HCT116 (cell line): ENCODE data around the gene IL15.

ENCODE experiments used
- EGR1 ChIP-seq: IDR thresholded peaks from 2 replicates; pipeline ENCODE4 v1.6.1; 2012; ENCODE audit warnings: low read depth
- ELF1 ChIP-seq: IDR thresholded peaks from 2 replicates; pipeline ENCODE4 v1.6.1; 2012; ENCODE audit warnings: low read depth, borderline replicate concordance
- EZH2 ChIP-seq: fragments of 200-600 bp; sonication (generic); IDR thresholded peaks from 2 replicates; pipeline ENCODE4 v1.6.1; 2017; ENCODE audit warnings: antibody characterized with exemption, mixed run types
- JUND ChIP-seq: IDR thresholded peaks from 2 replicates; pipeline ENCODE4 v1.6.1; 2012
- POLR2A ChIP-seq: IDR thresholded peaks from 2 replicates; pipeline ENCODE4 v1.7.0; 2011; ENCODE audit warnings: borderline replicate concordance; ENCODE audit not compliant: insufficient read depth, insufficient read length; ENCODE audit errors: extremely low read depth
- POLR2AphosphoS5 ChIP-seq: IDR thresholded peaks from 2 replicates; pipeline ENCODE4 v1.6.1; 2011; ENCODE audit warnings: mild to moderate bottlenecking, low read depth, low read length, moderate library complexity
- RAD21 ChIP-seq: IDR thresholded peaks from 2 replicates; pipeline ENCODE4 v1.6.1; 2012; ENCODE audit warnings: low read depth, mild to moderate bottlenecking
- SIN3A ChIP-seq: IDR thresholded peaks from 2 replicates; pipeline ENCODE4 v1.6.1; 2012; ENCODE audit warnings: low read depth
- TCF7L2 ChIP-seq: IDR thresholded peaks from 2 replicates; pipeline ENCODE4 v1.7.0; 2011; ENCODE audit warnings: borderline replicate concordance, inconsistent platforms; ENCODE audit not compliant: insufficient read depth, insufficient read length; ENCODE audit errors: extremely low read depth
- TF ChIP-seq, protein P1 (sequence below), 3 experiments: fragments of 200-600 bp in 1 of 3; sonication (generic) in 1 of 3; IDR thresholded peaks in 2 of 3; conservative IDR thresholded peaks in 1 of 3; 2 replicates each; pipeline ENCODE4 v1.5.1; 2012 to 2017; ENCODE audit warnings: low read depth in 2 of 3, low read length in 2 of 3, antibody characterized with exemption in 1 of 3, borderline replicate concordance in 1 of 3, control low read depth in 1 of 3, mild to moderate bottlenecking in 1 of 3, mixed read lengths in 1 of 3, mixed run types in 1 of 3, moderate library complexity in 1 of 3; ENCODE audit not compliant: insufficient read depth in 1 of 3
- TF ChIP-seq, protein P2 (sequence below): IDR thresholded peaks from 2 replicates; pipeline ENCODE4 v1.6.1; 2012

DNA sequence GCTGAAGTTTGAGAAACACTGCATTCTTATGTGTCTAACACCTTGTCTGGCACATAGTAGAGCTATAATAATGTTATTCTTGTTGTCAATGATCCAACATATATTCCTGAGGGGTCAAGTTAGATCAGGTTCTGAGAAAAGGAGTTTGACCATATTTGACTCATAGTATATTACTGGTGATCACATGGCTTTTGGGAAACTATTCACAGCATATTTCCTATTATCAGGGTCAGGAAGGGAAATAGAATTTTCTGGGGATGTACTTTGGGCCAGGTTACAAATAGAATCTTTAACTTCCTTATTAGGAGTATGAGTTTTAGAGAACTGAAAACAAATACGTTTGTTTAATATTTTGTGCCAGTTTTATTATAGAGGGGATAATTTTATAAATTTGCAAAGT is 11.6 kb downstream of the IL15 start:
- TF ChIP-seq, protein P1, sequence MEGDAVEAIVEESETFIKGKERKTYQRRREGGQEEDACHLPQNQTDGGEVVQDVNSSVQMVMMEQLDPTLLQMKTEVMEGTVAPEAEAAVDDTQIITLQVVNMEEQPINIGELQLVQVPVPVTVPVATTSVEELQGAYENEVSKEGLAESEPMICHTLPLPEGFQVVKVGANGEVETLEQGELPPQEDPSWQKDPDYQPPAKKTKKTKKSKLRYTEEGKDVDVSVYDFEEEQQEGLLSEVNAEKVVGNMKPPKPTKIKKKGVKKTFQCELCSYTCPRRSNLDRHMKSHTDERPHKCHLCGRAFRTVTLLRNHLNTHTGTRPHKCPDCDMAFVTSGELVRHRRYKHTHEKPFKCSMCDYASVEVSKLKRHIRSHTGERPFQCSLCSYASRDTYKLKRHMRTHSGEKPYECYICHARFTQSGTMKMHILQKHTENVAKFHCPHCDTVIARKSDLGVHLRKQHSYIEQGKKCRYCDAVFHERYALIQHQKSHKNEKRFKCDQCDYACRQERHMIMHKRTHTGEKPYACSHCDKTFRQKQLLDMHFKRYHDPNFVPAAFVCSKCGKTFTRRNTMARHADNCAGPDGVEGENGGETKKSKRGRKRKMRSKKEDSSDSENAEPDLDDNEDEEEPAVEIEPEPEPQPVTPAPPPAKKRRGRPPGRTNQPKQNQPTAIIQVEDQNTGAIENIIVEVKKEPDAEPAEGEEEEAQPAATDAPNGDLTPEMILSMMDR (IDR thresholded peaks at IDR 0.05 in 2 of 3, conservative IDR thresholded peaks at IDR 0.05 in 1 of 3; ENCODE audit: borderline replicate concordance in 1 of 3, insufficient read depth in 1 of 3, low read depth in 2 of 3, low read length in 2 of 3): no peak
- TF ChIP-seq, protein P2, sequence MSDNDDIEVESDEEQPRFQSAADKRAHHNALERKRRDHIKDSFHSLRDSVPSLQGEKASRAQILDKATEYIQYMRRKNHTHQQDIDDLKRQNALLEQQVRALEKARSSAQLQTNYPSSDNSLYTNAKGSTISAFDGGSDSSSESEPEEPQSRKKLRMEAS: no peak
- TF ChIP-seq SIN3A: no peak
- no peak for TF ChIP-seq EZH2
- no peak for TF ChIP-seq RAD21
- TF ChIP-seq POLR2A: no peak
- no peak for TF ChIP-seq ELF1
- no peak for TF ChIP-seq EGR1
- no peak for TF ChIP-seq POLR2AphosphoS5
- TF ChIP-seq TCF7L2: no peak
- no peak for TF ChIP-seq JUND
